ENCODE measurements around the gene HS2ST1. TPM values are rescaled to one million over a fixed set of nuclear protein-coding genes. Genes with fewer than 3 reads are reported as not detected.
"Not testable (repeated sequence)": the region's sequence is repeated elsewhere in the genome, so short reads cannot be mapped to it uniquely, and the experiment has no call there.

Gene HS2ST1
- polyA plus RNA-seq, 1 donor (not counting 4 experiments of a cell fraction or from before 2014, with no cell fraction given): 18.7 TPM

DNA sequence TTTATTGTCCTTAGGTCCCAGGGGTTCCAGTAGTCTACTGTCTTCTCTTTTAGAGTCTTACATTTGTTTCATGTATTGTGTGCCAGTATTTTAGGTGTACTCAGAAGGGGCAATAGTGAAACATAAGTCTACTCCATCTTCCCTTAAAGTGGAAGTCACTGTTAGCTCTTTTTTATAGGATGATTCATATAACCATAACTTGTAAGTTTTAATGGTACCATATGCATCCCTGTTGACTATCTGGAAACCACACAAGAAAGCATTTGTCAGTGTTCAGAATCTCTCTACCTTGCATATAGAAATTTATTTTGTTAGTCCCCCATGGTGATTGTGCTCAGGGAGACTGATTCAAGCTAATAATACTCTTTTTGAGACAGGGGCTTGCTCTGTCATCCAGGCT, 149.9 kb downstream of the HS2ST1 start:
- Histone ChIP-seq H3K27ac (ENCODE audit: control insufficient read depth, insufficient read depth, low read length) (no peak overlapping the region), H2AFZ (ENCODE audit: control insufficient read depth, low read length) (no peak overlapping the region), H3K36me3 (ENCODE audit: control insufficient read depth in 2 of 2, extremely low read depth in 1 of 2, insufficient read depth in 2 of 2, low read length in 2 of 2) (no peaks in the 10 kb centered on the region), H3K79me2 (ENCODE audit: control insufficient read depth, insufficient read depth, low read length) (no peaks in the 10 kb centered on the region), H3K27me3 (ENCODE audit: control insufficient read depth, extremely low read depth, insufficient read depth, low read length) (no peaks in the 10 kb centered on the region), H3K4me2 (ENCODE audit: control insufficient read depth, extremely low read depth, insufficient read depth, low read depth, low read length) (no peak overlapping the region), H3K4me3 (ENCODE audit: control insufficient read depth in 2 of 3, extremely low read depth in 1 of 3, insufficient read depth in 2 of 3, low read depth in 1 of 3, low read length in 3 of 3) (no peak overlapping the region), H4K20me1 (ENCODE audit: control insufficient read depth, extremely low read depth, insufficient read depth, low read length) (no peaks in the 10 kb centered on the region), H3K9me3 (ENCODE audit: control insufficient read depth, low read depth, low read length) (no peaks in the 10 kb centered on the region), H3K4me1 (ENCODE audit: control insufficient read depth, extremely low read depth, insufficient read depth, low read length) (peaks cover 7% of the 10 kb centered on the region), H3K9ac (ENCODE audit: control insufficient read depth, extremely low read depth, insufficient read depth, low read length) (no peak overlapping the region), H3K9me1 (ENCODE audit: control insufficient read depth, extremely low read depth, insufficient read depth, low read length) (no peaks in the 10 kb centered on the region)
- TF ChIP-seq EZH2 (IDR thresholded peaks at IDR 0.05; ENCODE audit: low read length): no peak
- TF ChIP-seq, protein P1, sequence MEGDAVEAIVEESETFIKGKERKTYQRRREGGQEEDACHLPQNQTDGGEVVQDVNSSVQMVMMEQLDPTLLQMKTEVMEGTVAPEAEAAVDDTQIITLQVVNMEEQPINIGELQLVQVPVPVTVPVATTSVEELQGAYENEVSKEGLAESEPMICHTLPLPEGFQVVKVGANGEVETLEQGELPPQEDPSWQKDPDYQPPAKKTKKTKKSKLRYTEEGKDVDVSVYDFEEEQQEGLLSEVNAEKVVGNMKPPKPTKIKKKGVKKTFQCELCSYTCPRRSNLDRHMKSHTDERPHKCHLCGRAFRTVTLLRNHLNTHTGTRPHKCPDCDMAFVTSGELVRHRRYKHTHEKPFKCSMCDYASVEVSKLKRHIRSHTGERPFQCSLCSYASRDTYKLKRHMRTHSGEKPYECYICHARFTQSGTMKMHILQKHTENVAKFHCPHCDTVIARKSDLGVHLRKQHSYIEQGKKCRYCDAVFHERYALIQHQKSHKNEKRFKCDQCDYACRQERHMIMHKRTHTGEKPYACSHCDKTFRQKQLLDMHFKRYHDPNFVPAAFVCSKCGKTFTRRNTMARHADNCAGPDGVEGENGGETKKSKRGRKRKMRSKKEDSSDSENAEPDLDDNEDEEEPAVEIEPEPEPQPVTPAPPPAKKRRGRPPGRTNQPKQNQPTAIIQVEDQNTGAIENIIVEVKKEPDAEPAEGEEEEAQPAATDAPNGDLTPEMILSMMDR (optimal IDR thresholded peaks at IDR 0.05 in 1 of 3, IDR thresholded peaks at IDR 0.05 in 1 of 3, conservative IDR thresholded peaks at IDR 0.05 in 1 of 3; ENCODE audit: extremely low read depth in 1 of 3, insufficient read depth in 2 of 3, low read length in 3 of 3): no peak
- FAIRE-seq (no peak), DNase-seq (ENCODE audit: low read depth, low spot score) (no peak)
- dilution Hi-C loops (cut with MboI; ENCODE audit: extremely low pct_ligation_motif_present, low sequenced_read_pairs): no loop called here

DNA sequence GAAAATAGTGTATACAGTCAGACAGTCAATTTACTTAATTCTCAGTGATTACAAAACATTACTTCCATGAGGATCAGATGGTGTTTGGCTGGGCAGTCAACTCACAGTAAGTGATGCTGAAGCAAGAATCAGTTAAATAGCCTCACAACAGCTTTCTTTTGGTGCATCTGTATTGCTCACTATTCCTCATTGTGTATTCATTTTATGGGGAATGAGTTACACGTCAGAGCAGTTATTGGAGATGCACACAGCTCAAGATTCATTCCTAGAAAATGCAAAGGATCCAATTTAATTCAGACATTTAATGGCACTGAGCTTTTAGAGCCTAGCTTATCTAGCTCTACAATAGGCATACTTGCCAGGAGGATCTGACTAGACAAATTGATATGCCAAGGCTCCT, 150.6 kb downstream of the HS2ST1 start:
- DNase-seq (ENCODE audit: low read depth, low spot score) (no peak), FAIRE-seq (no peak)
- H3K9me1 ChIP-seq (ENCODE audit: control insufficient read depth, extremely low read depth, insufficient read depth, low read length): no peaks in the 10 kb centered on the region
- H3K9me3 ChIP-seq (ENCODE audit: control insufficient read depth, low read depth, low read length): no peaks in the 10 kb centered on the region
- TF ChIP-seq, protein P1 (optimal IDR thresholded peaks at IDR 0.05 in 1 of 3, IDR thresholded peaks at IDR 0.05 in 1 of 3, conservative IDR thresholded peaks at IDR 0.05 in 1 of 3; ENCODE audit: extremely low read depth in 1 of 3, insufficient read depth in 2 of 3, low read length in 3 of 3): no peak
- TF ChIP-seq EZH2 (IDR thresholded peaks at IDR 0.05; ENCODE audit: low read length): no peak
- H3K27ac ChIP-seq (ENCODE audit: control insufficient read depth, insufficient read depth, low read length): no peak overlapping the region
- no peak overlapping the region for H3K9ac ChIP-seq (ENCODE audit: control insufficient read depth, extremely low read depth, insufficient read depth, low read length)
- no peaks in the 10 kb centered on the region for H3K36me3 ChIP-seq (ENCODE audit: control insufficient read depth in 2 of 2, extremely low read depth in 1 of 2, insufficient read depth in 2 of 2, low read length in 2 of 2)
- dilution Hi-C loops (cut with MboI; ENCODE audit: extremely low pct_ligation_motif_present, low sequenced_read_pairs): no loop called here
- H3K4me2 ChIP-seq (ENCODE audit: control insufficient read depth, extremely low read depth, insufficient read depth, low read depth, low read length): no peak overlapping the region
- no peak overlapping the region for H2AFZ ChIP-seq (ENCODE audit: control insufficient read depth, low read length)
- no peak overlapping the region for H3K4me3 ChIP-seq (ENCODE audit: control insufficient read depth in 2 of 3, extremely low read depth in 1 of 3, insufficient read depth in 2 of 3, low read depth in 1 of 3, low read length in 3 of 3)
- no peaks in the 10 kb centered on the region for H4K20me1 ChIP-seq (ENCODE audit: control insufficient read depth, extremely low read depth, insufficient read depth, low read length)
- H3K79me2 ChIP-seq (ENCODE audit: control insufficient read depth, insufficient read depth, low read length): no peaks in the 10 kb centered on the region
- H3K27me3 ChIP-seq (ENCODE audit: control insufficient read depth, extremely low read depth, insufficient read depth, low read length): no peaks in the 10 kb centered on the region
- H3K4me1 ChIP-seq (ENCODE audit: control insufficient read depth, extremely low read depth, insufficient read depth, low read length): peaks cover 7% of the 10 kb centered on the region

DNA sequence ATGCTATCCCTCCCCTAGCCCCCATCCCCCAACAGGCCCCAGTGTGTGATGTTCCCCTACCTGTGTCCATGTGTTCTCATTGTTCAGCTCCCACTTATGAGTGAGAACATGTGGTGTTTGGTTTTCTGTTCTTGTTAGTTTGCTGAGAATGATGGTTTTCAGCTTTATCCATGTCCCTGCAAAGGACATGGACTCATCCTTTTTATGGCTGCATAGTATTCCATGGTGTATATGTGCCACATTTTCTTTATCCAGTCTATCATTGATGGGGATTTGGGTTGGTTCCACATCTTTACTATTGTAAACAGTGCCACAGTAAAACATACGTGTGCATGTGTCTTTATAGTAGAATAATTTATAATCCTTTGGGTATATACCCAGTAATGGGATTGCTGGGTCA, 152.3 kb downstream of the HS2ST1 start:
- H3K4me1 ChIP-seq (ENCODE audit: control insufficient read depth, extremely low read depth, insufficient read depth, low read length); H3K79me2 ChIP-seq (ENCODE audit: control insufficient read depth, insufficient read depth, low read length); H3K9me3 ChIP-seq (ENCODE audit: control insufficient read depth, low read depth, low read length); H3K9me1 ChIP-seq (ENCODE audit: control insufficient read depth, extremely low read depth, insufficient read depth, low read length); H3K27me3 ChIP-seq (ENCODE audit: control insufficient read depth, extremely low read depth, insufficient read depth, low read length); H3K9ac ChIP-seq (ENCODE audit: control insufficient read depth, extremely low read depth, insufficient read depth, low read length); H3K36me3 ChIP-seq (ENCODE audit: control insufficient read depth in 2 of 2, extremely low read depth in 1 of 2, insufficient read depth in 2 of 2, low read length in 2 of 2); H3K4me2 ChIP-seq (ENCODE audit: control insufficient read depth, extremely low read depth, insufficient read depth, low read depth, low read length); H2AFZ ChIP-seq (ENCODE audit: control insufficient read depth, low read length); H3K27ac ChIP-seq (ENCODE audit: control insufficient read depth, insufficient read depth, low read length); H4K20me1 ChIP-seq (ENCODE audit: control insufficient read depth, extremely low read depth, insufficient read depth, low read length); H3K4me3 ChIP-seq (ENCODE audit: control insufficient read depth in 2 of 3, extremely low read depth in 1 of 3, insufficient read depth in 2 of 3, low read depth in 1 of 3, low read length in 3 of 3); DNase-seq (ENCODE audit: low read depth, low spot score); FAIRE-seq; dilution Hi-C loops (cut with MboI; ENCODE audit: extremely low pct_ligation_motif_present, low sequenced_read_pairs): not testable (repeated sequence)

Measured in keratinocyte (primary cell).